SK-MEL-5 (cell line): Measurements from ENCODE around the gene FGF19. TPM values are rescaled to one million over a fixed set of nuclear protein-coding genes. Genes with fewer than 3 reads are reported as not detected.
"Not testable (repeated sequence)": the region's sequence is repeated elsewhere in the genome, so short reads cannot be mapped to it uniquely, and the experiment has no call there.

ENCODE experiments used
- DNase-seq: peaks from one replicate; pipeline ENCODE4 v3.0.0-alpha.2; 2016; ENCODE audit warnings: low read depth, low spot score
- in situ Hi-C: cut with HindIII; loops from 2 replicates; pipeline ENCODE4 v1.10.0; 2016; ENCODE audit warnings: low sequenced_read_pairs, high pct_unique_total_duplicates, low pct_unique_long_range_greater_than_20kb
- total RNA-seq: library from RNA; depleted of rRNA; stranded (reverse); fragments of >200 nt; shearing (Covaris generic); gene quantifications from 2 replicates; pipeline ENCODE4 v1.2.3, GENCODE V29; 2014

The FGF19 gene
- total RNA-seq, 1 experiment from 2014 or later, result 0.13 TPM

GRCh38 chr11:69702239-69702691 is 1.6 kb downstream of the FGF19 start:
- no peak for DNase-seq
- in situ Hi-C loops, result no loop called here

DNA sequence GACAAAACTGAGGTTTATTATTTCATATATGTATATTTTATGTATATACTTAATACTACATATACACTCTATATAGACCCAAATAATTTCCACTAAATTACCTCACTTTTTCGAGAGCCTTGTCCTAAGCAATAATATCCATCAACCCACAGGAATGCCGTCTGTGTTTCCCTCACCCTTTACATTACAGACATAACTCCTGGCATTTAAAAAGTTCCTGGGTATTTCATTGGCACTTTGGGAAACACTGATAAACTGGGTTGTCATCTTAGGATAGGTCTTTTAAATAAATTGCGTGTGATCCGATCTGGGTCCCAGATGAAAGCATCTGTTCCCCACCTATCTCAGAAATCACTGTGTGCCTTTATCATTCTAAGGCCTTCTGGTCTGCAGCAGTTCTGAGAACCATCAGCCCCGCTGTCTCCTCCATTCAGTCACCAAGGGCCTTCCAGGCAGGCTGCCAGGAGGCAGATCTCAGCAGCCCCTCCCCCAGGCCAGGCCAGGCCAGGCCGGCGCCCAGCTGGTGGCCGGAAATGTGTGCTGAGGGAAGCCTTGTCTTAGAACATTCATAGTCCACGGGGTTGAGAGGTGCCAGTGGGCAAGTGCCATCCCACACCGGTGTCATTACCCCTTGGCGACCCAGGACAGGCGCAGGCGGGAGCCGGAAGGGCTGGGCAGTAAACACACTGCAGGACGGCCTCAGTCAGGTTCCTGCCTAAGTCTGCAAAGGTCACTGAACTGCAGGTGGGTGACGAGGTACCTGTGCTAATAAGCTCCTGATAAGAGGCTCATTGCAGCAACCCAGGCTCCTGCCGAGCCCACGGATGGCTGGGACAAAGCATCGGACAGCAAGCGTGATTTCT is 3.3 kb downstream of the FGF19 start:
- DNase-seq, result peak; percentile 91
- in situ Hi-C loops, result no loop called here

- DNase-seq, result no peak
- in situ Hi-C loops, result no loop called here
Measured at GRCh38 chr11:69699213-69699612, 4.6 kb downstream of the FGF19 start.

DNA sequence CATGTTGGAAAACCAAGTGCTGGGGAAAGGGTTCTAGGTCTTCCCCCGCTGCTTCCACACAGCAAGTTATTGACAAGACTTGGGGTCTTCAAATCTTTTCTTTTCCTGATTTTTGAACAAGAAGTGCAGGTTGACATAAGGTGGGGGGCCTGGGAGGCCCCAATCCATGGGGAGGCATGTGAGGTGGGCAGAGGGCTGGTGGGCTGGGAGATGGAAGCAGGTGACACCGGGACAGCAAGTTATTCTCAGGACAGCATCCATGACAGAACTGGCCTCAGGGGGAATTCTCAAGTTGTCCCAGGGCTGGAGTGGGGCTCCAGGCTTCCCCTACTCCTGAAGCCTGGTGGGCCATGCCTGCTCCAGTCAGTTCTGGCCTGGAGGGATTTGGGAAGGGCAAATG is 5.5 kb downstream of the FGF19 start:
- no peak for DNase-seq
- in situ Hi-C loops, result no loop called here

DNA sequence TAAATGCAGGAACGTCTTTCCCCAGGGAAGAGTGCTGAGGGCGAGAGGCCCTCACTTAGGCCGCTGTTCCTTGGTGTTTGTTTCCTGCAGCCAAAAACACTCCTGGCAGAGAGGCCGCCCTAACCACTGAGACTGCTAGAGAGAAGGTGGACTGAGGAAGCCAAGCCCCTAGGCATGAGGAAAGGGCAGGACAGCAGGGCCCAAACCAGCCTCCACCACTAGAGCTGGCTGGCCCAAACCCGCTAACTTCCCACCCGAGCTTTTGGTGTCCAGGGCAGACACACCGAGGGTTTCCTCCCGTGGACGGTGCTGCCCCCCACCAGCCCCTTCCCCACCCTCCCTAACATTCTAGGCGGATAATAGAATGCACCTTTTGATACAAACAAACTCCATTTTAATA is 6.0 kb downstream of the FGF19 start:
- no peak for DNase-seq
- in situ Hi-C loops, result no loop called here

GRCh38 chr11:69697469-69697843 is 6.4 kb downstream of the FGF19 start:
- DNase-seq, result no peak
- in situ Hi-C loops, result no loop called here

- in situ Hi-C loops, result no loop called here
- no peak for DNase-seq
Measured at GRCh38 chr11:69696749-69697468, 6.9 kb downstream of the FGF19 start.

DNA sequence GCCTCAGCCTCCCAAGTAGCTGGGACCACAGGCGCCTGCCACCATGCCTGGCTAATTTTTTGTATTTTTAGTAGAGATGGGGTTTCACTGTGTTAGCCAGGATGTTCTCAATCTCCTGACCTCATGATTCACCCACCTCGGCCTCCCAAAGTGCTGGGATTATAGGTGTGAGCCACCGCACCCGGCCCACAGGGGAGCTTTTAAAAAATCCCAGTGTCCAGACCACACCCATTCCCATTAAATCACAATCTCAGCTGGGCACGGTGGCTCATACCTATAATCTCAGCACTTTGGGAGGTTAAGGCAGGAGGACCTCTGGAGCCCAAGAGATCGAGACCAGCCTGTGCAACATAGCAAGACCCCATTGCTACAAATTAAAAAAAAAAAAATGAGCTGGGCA is 7.8 kb downstream of the FGF19 start:
- DNase-seq, in situ Hi-C loops: not testable (repeated sequence)

DNA sequence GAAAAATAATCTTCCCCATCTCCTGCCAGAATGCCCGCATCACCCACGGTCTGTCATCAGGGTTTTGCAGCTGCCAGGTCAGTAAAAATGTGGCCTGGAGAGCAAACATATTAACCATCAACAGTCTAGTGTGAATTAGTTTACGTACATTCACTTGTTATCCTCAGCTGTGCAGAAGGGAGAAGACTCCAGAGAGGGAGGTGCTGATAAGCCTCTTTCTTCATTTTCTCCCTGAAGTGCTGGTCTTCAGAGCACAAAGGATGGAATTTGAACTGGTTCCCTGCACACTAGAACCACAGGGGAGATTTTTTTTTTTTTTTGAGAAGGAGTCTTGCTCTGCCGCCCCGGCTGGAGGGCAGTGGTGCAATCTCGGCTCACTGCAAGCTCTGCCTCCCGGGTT is 8.2 kb downstream of the FGF19 start:
- DNase-seq, result no peak
- in situ Hi-C loops, result no loop called here

DNA sequence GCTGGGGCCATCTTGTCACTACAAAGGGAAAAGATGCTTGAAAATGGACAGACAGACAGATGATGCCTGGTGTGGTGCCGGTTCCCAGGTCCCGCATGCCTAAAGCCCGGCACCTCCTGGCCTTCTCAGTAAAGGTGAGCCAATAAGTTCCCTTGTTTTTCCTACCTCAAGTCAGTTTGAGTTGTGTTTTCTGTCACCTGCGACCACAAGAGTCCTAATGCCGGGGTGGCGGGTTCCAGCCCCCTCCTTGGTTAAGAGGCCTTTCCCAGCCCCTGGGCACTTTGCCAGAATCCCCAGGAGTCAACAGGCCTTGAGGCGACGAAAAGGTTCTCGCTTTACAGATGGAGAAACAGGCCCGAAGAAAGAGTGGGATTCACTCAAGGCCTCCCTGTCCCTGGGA is 9.0 kb downstream of the FGF19 start:
- DNase-seq, result no peak
- in situ Hi-C loops, result no loop called here

DNA sequence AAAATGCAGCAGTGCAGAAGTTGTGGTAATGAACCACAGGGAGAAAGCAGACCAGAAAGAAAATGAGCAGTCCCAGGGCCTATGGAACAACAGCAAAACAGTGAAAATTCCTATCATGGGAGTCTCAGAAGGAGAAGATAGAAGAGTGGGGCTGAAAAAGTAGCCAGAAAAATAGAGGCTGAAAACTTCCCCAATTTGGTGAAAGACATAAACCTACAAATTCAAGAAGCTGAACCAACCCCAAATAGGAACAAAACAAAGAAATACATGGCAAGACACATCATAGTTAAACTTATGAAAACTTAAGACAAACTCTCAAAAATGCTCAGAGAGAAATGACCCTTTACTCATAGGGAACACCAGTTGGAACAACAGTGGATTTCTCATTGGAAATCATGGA is 11.4 kb downstream of the FGF19 start:
- DNase-seq, result no peak
- in situ Hi-C loops, result no loop called here

- DNase-seq, result no peak
- in situ Hi-C loops, result no loop called here
Measured at GRCh38 chr11:69691463-69691862, 12.4 kb downstream of the FGF19 start.

DNA sequence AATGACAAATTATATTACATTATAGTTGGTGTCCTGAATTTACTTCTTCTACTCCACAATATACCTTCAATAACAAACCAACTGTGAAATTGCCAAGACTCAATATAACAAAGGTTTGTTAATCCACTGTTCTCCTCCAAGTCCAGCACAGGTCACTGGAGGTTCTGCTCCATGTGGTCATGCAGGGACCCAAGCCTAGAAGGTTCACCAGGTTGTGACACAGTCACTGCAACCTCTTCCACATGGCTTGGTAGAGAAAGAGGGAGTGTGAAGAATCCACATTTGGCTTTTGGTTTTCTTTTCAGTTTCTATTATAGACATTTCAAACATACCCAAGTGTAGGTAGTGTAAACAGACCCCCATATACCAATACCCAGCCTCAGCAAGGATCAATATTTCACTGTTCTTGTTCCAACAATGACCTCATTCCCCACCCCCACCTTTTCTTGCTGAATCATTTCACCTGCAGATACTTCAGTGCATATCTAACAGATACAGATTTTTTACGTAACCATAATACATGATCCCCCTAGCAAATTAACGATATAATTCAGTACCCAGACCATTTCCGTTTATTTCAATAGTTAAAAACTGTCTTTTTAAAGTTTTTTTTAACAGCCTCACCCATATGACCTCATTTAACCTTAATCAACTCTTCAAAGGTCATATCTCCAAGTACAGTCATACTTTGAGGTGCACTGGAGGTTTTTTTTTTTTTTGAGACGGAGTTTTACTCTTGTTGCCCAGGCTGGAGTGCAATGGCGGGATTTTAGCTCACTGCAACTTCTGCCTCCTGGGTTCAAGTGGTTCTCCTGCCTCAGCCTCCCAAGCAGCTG is 14.1 kb downstream of the FGF19 start:
- in situ Hi-C loops, result no loop called here
- no peak for DNase-seq

DNA sequence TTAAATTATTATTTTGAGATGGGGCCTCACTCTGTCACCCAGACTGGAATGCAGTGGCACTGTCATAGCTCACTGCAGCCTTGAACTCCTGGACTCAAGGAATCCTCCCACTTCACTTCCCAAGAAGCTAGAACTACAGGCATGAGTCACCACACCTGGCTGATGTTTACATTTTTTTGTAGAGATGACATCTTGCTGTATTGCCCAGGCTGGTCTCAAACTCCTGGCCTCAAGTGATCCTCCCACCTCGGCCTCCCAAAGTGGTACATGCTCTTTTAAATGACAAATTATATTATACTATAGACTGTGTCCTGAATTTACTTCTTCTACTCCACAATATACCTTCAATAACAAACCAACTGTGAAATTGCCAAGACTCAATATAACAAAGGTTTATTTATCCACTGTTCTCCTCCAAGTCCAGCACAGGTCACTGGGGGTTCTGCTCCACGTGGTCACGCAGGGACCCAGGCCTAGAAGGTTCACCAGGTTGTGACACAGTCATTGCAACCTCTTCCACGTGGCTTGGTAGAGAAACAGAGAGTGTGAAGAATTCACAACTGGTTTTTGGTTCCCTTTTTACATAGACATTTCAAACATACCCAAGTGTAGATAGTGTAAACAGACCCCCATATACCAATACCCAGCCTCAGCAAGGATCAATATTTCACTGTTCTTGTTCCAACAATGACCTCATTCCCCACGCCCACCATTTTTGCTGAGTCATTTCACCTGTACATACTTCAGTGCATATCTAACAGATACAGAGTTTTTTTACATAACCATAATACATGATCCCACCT is 15.7 kb downstream of the FGF19 start:
- in situ Hi-C loops, DNase-seq: not testable (repeated sequence)

DNA sequence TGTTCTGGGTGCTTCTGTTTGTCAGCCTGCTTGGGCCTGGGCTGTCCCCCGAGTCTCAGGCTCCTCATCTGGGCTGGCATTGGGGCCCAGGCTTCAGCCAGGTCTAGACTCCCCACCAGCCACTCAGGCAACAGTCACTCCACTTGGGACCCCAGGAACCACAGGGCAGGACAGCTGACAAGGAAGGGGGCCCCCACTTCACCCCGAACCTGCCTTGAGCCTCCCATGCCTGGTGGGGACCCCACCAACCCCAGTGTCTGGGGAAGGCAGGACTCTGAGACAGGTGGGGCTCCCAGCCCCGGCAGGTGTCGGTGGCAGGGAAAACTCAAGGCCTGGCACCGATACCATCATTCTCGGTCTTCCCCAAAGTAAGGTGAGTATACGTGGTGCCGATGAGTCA is 17.0 kb downstream of the FGF19 start:
- DNase-seq, result no peak
- in situ Hi-C loops, result no loop called here

DNA sequence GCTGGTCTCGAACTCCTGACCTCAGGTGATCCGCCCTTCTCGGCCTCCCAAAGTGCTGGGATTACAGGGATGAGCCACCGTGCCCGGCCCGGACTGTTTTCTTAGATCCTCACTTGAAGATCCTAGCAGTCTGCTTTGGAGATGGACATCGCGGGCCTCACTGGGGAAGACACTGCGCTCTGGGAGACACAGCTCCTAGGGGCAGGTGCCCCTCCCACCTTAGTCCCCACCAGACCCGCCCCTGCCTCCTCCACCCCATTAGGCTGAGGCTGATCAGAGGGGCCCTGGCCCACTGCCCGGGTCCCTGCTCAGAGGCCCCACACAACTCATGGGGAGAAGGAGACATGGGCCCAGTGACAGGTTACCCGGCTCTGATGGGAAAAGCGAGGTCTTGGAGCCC is 17.4 kb downstream of the FGF19 start:
- DNase-seq, result no peak
- in situ Hi-C loops, result no loop called here

DNA sequence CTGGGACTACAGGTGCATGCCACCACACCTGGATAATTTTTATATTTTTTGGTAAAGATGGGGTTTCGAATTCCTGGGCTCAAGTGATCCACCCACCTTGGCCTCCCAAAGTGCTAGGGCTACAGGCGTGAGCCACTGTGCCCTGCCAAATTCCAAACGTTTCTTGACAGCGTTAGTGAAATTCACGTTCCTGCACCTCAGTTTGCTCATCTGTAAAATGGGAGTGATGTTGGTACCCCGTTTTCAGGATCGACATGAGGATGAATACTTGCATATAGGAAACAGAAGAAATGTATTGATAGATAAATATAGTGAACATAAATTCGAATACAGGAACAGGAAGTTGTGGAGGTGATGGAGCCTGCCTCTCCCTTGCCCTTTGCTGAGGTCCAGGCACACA is 18.5 kb downstream of the FGF19 start:
- no peak for DNase-seq
- in situ Hi-C loops, result no loop called here
